Activated T-helper 1 cell treated with anti-CD3 and anti-CD28 coated beads, Interleukin-2, amount 50 U/mL, for 16 hours (primary cell): ENCODE results near the gene ERCC6L2.

ENCODE experiments used
- DNase-seq, 2 donors: peaks; one replicate each; pipeline ENCODE4 v3.0.0-alpha.2; 2020; ENCODE audit warnings: low read depth in 1 of 2, low spot score in 1 of 2

ERCC6L2 gene

DNA sequence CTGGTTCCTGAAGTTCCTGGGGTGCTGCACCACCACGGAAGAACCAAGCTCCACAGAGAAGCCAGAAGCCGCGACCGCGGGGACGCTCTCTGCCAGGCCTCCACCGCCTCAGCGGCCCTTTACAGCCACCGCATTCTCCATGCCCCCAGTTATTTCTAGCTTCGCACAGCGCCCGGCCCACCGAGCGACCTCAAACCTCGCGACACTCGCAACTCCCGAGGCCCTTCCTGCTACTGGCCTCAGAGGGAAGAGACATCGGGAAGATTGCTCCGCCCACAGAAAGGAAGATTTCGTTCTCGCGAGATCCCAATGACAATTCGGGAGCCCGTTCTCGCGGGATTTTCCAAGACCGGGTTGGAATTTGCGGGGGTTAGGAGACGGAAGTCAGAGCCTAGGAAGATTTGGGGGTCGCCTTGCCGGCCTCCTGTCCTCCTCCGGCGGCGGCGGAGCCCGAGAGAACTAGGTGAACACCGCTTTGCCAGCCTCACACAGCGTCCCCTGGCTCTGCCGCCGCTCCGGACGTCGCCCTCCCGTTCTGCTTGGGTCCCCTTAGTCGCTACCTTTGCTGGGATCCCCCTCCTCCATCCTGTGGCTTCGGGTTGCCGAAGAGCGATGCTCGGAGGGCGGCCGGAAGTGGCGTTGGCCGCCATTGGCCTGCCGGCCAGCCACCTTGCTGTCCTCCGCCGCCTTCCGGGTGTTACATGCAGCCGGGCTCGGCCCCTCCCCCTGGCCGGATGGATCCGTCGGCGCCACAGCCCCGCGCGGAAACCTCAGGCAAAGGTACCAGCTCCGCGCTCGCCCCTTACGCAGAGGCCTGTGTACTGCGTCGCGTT is at the start of gene ERCC6L2:
Gene ERCC6L2 (plus strand): TSS at position 387 of the 833 bp plus-strand sequence. CDS start 348 bp downstream, at position 735.
- peak; percentile 83 to 87 for DNase-seq

- DNase-seq: no peak
Observed at GRCh38 chr9:95826183-95826838, 49.2 kb upstream of the ERCC6L2 start.

- no peak for DNase-seq
Observed at GRCh38 chr9:95830768-95831167, 44.7 kb upstream of the ERCC6L2 start.

DNA sequence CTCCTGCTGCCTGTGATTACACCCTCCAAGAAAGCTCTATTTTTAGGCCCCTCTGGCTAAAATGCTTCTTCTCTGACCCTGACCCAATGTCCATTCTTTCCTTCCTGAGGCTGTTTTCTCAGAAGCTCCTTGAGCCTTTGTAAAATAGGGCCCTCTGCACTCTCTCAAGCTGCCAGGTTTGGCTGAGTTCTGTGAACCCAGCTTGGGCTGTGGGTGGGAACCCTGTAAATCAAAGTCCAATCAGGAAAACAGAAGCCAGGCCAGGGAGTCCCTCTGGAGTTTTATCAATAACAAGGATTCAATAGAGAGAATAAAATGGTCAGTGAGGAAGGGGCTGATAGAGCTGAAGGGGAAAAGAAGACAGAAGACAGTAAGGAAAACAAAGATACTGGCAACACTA is 43.7 kb upstream of the ERCC6L2 start:
- no peak for DNase-seq

DNA sequence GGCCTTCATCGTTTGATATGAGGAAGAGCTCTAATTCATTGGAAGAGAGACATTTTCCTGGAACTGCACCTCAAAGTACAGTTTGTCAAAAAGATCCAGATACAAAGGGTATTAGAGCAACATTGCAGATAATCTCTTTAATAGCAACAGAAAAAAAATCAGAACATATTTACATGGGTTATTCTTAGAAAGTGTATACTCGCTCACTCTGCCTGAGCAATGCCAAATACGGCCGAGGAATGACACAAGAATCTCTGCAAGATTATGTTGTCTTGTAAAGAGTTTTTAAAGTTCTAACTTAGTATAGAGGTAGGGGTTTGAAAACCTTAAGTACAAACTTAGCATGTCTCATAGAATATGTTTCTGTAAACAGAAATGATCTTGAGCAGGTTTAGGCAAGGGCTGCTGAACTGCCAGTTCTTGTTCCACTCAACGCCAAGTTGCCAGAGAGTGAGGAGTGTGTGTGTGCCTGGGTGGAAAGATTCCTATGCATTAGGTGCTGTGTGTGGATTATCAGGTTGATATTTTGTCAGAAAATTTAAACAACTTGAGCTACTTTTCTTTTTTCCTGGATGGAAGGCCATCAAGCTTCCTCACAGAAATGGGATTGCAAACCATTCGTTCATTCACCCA is 41.8 kb upstream of the ERCC6L2 start:
- no peak for DNase-seq

- no peak for DNase-seq
Observed at GRCh38 chr9:95834281-95834907, 41.1 kb upstream of the ERCC6L2 start.

DNA sequence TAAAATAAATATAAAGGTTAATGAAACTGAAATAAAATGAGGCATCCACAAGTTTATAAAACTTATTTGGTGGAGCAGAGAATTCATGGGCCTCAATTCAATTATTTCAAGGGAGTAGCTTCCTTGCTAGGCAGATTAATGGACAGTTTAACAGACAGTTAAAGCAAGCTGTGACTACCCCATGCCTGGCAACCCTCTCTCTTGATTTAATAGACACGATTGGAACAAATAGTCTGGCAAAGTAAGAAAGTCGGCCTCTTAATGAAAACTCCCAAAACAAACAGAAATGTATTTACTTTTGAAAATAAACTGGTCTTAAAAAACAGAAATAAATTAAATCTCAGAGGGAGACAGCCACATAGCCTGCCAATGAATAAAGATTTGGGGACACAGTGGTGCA is 40.1 kb upstream of the ERCC6L2 start:
- DNase-seq: no peak

- no peak for DNase-seq
Observed at GRCh38 chr9:95836072-95836471, 39.4 kb upstream of the ERCC6L2 start.

DNA sequence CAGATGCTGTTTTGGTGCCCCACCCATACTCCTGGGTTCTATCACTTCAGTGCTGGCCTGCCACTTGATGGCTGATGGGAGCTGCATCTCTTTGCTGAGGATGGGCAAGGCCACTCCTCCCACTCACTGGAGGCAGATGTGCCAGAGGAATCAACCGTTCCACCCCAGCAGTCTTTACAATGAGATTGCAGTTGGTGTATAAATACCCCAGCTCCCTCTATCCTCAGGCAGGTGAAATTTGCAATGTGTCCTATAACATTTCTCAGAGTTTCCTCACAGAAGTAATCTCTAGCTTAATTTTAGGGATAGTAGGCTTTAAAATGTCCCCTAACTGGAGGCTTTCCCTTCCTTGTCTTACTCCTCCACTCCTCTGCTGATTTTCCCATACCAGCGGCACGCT is 36.5 kb upstream of the ERCC6L2 start:
- DNase-seq: no peak

- DNase-seq: no peak
Observed at GRCh38 chr9:95840074-95840473, 35.4 kb upstream of the ERCC6L2 start.

GRCh38 chr9:95841377-95841776 is 34.1 kb upstream of the ERCC6L2 start:
- no peak for DNase-seq

GRCh38 chr9:95845751-95846150 is 29.7 kb upstream of the ERCC6L2 start:
- no peak for DNase-seq

- no peak for DNase-seq
Observed at GRCh38 chr9:95848764-95849163, 26.7 kb upstream of the ERCC6L2 start.

GRCh38 chr9:95852059-95853032 is 23.1 kb upstream of the ERCC6L2 start:
- no peak for DNase-seq

DNA sequence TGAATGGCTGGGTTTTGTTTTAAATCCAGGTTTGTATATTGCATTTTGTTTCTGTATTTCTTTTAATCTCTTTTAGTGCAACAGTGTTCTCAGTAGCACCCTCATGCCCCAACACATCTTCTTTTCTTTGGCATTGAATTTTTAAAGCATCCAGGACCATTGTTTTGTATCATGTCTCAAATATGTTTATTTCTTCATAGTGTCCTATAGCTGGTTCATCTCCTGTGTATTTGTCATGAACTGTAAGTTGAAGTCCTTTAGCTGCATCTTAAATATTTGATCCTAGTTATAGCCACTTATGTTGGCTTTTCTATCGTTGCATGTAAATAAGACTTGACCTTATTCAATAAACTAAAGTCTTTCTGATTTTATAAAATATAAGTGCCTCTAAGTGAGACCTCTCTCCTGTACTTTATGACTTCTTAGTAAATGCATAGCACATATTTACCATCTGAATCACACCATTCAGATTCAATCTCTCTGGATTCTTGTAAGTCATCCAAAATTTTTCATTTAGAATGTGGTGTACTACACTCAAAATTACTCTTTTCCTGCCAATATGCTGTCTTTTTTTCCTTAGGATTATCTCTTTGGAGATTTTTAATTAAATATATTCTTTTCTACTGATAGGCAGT is 21.0 kb upstream of the ERCC6L2 start:
- no peak for DNase-seq

DNA sequence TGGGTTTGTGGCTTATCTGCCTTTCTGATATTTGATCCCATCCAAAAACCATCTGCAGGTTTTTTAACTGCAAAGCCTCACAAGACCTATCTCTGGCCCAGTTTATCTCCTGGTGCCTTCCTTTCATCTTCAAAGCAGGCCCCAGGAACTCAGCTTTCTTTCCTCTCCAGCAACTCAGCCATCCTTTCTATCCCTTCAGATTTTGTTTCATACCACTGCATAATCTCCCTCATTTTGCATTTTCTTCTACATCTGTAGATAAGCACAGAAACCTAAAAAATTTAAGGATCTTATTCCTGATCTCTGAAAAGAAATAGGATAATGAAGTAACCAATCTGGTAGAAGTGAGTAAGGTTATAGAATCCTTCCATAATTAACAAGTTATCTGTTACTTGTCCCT is 19.5 kb upstream of the ERCC6L2 start:
- DNase-seq: no peak

GRCh38 chr9:95857124-95857523 is 18.4 kb upstream of the ERCC6L2 start:
- no peak for DNase-seq

DNA sequence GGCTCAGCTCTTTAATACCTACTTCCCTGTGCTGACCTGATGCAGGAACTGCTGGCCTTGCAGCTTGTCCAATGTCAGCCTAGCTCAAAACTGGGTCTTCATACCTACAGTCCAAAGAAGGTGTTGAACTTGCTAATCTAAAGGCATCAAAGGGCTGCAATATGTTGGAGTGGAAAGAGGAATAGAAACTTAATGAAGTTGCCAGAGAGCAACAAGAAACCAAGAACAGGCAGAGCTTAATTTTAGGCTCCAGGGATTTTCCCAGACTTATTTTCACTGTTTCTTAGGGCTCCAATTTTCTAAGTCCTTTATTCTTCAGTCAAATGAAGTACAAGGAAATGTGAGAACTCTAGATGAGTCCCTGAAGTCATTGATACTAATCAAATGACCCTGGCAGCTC is 17.6 kb upstream of the ERCC6L2 start:
- no peak for DNase-seq

DNA sequence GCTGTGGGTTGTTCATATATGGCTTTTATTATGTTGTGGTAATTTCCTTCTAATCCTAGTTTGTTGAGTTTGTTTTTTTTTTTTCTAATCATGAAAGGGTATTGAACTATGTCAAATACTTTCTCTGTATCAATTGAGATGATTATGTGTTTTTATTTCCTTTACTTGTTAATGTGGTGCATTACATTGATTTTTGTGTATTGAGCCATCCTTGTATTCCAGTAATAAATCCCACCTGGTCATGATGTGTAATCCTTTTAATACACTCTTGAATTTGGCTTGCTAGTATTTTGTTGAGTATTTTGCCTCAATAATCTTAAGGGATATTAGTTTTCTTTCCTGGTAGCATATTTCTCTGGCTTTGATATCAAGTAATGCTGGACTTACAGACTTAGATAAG is 13.1 kb upstream of the ERCC6L2 start:
- no peak for DNase-seq
